NT2/D1 (cell line): ENCODE results near the gene C10orf120.

Source experiments
- YY1 ChIP-seq: IDR thresholded peaks from 2 replicates; pipeline ENCODE4 v1.6.1; 2011; ENCODE audit not compliant: insufficient read length, insufficient read depth
- ZNF274 ChIP-seq: IDR thresholded peaks from 2 replicates; pipeline ENCODE4 v1.6.1; 2011; ENCODE audit warnings: mild to moderate bottlenecking, low read depth, low read length

GRCh38 chr10:122727426-122727825, 27.8 kb upstream of the C10orf120 start:
- no peak for TF ChIP-seq YY1
- no peak for TF ChIP-seq ZNF274
